ENCODE data around the gene ABO. TPM values are rescaled to one million over a fixed set of nuclear protein-coding genes. Genes with fewer than 3 reads are reported as not detected.

The ABO gene
- total RNA-seq, 1 experiment from 2014 or later: 0.96 TPM

DNA sequence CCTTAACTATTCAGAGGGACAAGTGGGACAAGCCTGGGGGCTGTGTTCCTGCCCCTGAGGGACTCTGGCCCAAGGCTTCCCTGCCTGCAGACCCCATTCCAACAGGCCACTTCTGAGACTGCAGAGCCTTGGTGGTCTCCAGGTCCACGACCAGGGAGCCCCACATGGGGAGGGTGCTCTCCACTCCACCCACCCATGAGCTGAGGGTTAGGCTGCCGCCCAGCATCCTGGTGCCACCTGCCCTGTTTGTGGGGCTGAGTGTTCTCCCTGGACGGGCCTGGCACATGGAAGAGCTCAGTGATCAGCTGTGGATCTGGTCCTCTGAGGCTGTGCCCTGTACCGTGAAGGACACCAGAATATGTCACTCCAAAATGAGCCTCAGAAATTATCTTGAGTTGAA lies 2.5 kb upstream of the ABO start:
- no TSS peak for BruUV-seq (replicated peaks)
- no peaks in the 10 kb centered on the region for H3F3A ChIP-seq (ENCODE audit: insufficient read depth, low read depth)
- H3K27me3 ChIP-seq (ENCODE audit: insufficient read depth, low read depth): peaks cover 72% of the 10 kb centered on the region
- DNase-seq: no peak
- H4K20me1 ChIP-seq (ENCODE audit: insufficient read depth): no peaks in the 10 kb centered on the region
- H3K9me2 ChIP-seq (ENCODE audit: insufficient read depth): no peaks in the 10 kb centered on the region
- POLR2A ChIA-PET (ENCODE audit: unreplicated experiment): interaction anchor here (0.6 kb wide), 1 partner anchor 209 kb away, joined by 3 read pairs; no protein-coding TSS in a partner anchor
- intact Hi-C loops (cut with micrococcal nuclease; ENCODE audit: unreplicated experiment): no loop called here
- no peak overlapping the region for H3K4me2 ChIP-seq
- no peaks in the 10 kb centered on the region for H3K4me1 ChIP-seq (replicated peaks; ENCODE audit: insufficient read depth)
- CTCF ChIA-PET: no interaction called here
- no peaks in the 10 kb centered on the region for H3K9me3 ChIP-seq (ENCODE audit: insufficient read depth, low read depth)
- no peak overlapping the region for H2AFZ ChIP-seq
- no peaks in the 10 kb centered on the region for H3K79me2 ChIP-seq (ENCODE audit: low read depth)
- TF ChIP-seq, protein P1, sequence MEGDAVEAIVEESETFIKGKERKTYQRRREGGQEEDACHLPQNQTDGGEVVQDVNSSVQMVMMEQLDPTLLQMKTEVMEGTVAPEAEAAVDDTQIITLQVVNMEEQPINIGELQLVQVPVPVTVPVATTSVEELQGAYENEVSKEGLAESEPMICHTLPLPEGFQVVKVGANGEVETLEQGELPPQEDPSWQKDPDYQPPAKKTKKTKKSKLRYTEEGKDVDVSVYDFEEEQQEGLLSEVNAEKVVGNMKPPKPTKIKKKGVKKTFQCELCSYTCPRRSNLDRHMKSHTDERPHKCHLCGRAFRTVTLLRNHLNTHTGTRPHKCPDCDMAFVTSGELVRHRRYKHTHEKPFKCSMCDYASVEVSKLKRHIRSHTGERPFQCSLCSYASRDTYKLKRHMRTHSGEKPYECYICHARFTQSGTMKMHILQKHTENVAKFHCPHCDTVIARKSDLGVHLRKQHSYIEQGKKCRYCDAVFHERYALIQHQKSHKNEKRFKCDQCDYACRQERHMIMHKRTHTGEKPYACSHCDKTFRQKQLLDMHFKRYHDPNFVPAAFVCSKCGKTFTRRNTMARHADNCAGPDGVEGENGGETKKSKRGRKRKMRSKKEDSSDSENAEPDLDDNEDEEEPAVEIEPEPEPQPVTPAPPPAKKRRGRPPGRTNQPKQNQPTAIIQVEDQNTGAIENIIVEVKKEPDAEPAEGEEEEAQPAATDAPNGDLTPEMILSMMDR (conservative IDR thresholded peaks at IDR 0.05): no peak
- no peak for TF ChIP-seq EZH2 (IDR thresholded peaks at IDR 0.05; ENCODE audit: low read depth)
- H3K4me3 ChIP-seq: no peak overlapping the region
- no peak overlapping the region for H3K27ac ChIP-seq
- H3K36me3 ChIP-seq (ENCODE audit: low read depth): no peaks in the 10 kb centered on the region

DNA sequence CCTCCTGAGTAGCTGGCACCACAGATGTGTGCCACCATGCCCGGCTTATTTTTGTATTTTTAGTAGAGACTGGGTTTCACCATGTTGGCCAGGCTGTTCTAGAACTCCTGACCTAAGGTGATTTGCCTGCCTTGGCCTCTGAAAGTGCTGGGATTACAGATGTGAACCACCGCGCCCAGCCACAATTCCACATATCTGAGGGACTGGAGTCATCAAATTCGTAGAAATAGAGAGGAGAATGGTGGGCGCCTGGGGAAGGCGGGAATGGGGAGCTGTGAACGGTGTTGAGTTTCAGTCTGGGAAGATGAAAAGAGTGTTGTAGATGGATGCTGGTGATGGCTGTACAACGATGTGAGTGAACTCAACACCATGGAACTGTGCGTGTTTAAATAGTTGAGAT lies 1.9 kb upstream of the ABO start:
- Histone ChIP-seq H3K36me3 (ENCODE audit: low read depth) (no peaks in the 10 kb centered on the region), H3K9me3 (ENCODE audit: insufficient read depth, low read depth) (no peaks in the 10 kb centered on the region), H3K27me3 (ENCODE audit: insufficient read depth, low read depth) (peaks cover 68% of the 10 kb centered on the region), H3F3A (ENCODE audit: insufficient read depth, low read depth) (no peaks in the 10 kb centered on the region), H3K4me1 (replicated peaks; ENCODE audit: insufficient read depth) (no peaks in the 10 kb centered on the region), H3K79me2 (ENCODE audit: low read depth) (no peaks in the 10 kb centered on the region), H3K9me2 (ENCODE audit: insufficient read depth) (no peaks in the 10 kb centered on the region), H3K4me3 (no peak overlapping the region), H2AFZ (no peak overlapping the region), H3K27ac (no peak overlapping the region), H4K20me1 (ENCODE audit: insufficient read depth) (no peaks in the 10 kb centered on the region), H3K4me2 (no peak overlapping the region)
- intact Hi-C loops (cut with micrococcal nuclease; ENCODE audit: unreplicated experiment): no loop called here
- POLR2A ChIA-PET (ENCODE audit: unreplicated experiment): no interaction called here
- TF ChIP-seq, protein P1 (conservative IDR thresholded peaks at IDR 0.05): no peak
- TF ChIP-seq EZH2 (IDR thresholded peaks at IDR 0.05; ENCODE audit: low read depth): no peak
- BruUV-seq (replicated peaks): no TSS peak
- no peak for DNase-seq
- CTCF ChIA-PET: no interaction called here

DNA sequence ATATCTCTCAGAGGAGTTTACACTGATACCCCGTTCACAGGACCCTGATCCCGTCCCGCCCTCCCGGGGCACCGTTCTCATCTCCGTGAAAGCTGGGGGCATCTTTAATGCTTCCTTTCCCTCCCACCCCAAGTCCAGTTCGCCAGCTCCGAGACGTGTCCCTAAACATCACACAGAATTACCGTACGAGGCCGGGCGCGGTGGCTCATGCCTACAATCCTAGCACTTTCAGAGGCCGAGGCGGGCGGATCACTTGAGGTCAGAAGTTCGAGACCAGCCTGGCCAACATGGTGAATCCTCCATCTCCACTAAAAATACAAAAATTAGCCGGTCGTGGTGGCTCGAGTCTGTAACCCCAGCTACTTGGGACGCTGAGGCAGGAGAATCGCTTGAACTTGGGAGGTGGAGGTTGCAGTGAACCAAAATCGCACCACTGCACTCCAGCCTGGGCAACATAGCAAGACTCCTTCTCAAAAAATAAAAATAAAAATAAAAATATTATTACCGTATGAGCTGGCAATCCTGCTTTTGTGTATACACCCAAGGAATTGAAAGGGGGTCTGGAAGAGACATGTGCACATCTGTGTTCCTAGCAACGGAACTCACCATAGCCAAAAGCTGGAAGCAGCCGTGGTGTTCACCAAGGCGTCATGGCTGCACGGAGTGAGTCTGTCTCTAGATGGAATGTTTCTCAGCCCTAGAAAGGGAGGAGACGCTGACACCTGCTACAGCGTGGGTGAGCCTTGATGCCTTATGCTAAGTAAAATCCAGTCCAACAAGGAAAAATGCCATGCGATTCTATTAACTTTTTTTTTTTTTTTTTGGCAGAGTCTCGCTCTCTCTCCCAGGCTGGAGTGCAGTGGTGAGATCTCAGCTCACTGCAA lies 1.2 kb upstream of the ABO start:
- H3K27me3 ChIP-seq (ENCODE audit: insufficient read depth, low read depth): peaks cover 64% of the 10 kb centered on the region
- BruUV-seq (replicated peaks): no TSS peak
- no peak overlapping the region for H3K4me3 ChIP-seq
- ChIA-PET CTCF (interaction anchor here (0.6 kb wide), 1 partner anchor 128 kb away, joined by 4 read pairs; no protein-coding TSS in a partner anchor), POLR2A (ENCODE audit: unreplicated experiment) (no interaction called here)
- intact Hi-C loops (cut with micrococcal nuclease; ENCODE audit: unreplicated experiment): no loop called here
- no peaks in the 10 kb centered on the region for H3K4me1 ChIP-seq (replicated peaks; ENCODE audit: insufficient read depth)
- H4K20me1 ChIP-seq (ENCODE audit: insufficient read depth): no peaks in the 10 kb centered on the region
- H3K9me2 ChIP-seq (ENCODE audit: insufficient read depth): no peaks in the 10 kb centered on the region
- no peaks in the 10 kb centered on the region for H3K9me3 ChIP-seq (ENCODE audit: insufficient read depth, low read depth)
- no peak overlapping the region for H3K4me2 ChIP-seq
- H3K36me3 ChIP-seq (ENCODE audit: low read depth): no peaks in the 10 kb centered on the region
- no peaks in the 10 kb centered on the region for H3K79me2 ChIP-seq (ENCODE audit: low read depth)
- no peak overlapping the region for H2AFZ ChIP-seq
- no peak for TF ChIP-seq EZH2 (IDR thresholded peaks at IDR 0.05; ENCODE audit: low read depth)
- TF ChIP-seq, protein P1 (conservative IDR thresholded peaks at IDR 0.05): no peak
- H3F3A ChIP-seq (ENCODE audit: insufficient read depth, low read depth): no peaks in the 10 kb centered on the region
- H3K27ac ChIP-seq: no peak overlapping the region
- DNase-seq: no peak
